Osteoblast (primary cell): ENCODE data around the gene SYT17. TPM values are rescaled to one million over a fixed set of nuclear protein-coding genes. Genes with fewer than 3 reads are reported as not detected.

Source experiments
- DNase-seq: peaks from one replicate; pipeline ENCODE4 v3.0.0; 2011; ENCODE audit warnings: low spot score, mixed read lengths; ENCODE audit not compliant: insufficient read length; ENCODE audit errors: missing footprints
- H2AFZ ChIP-seq: 2 replicates; pipeline ENCODE4 v1.6.0; 2011; ENCODE audit warnings: mild to moderate bottlenecking, low read length
- H3K27ac ChIP-seq: 2 replicates; pipeline ENCODE4 v1.5.1; 2011; ENCODE audit warnings: mild to moderate bottlenecking, low read depth, low read length, moderate library complexity
- H3K27me3 ChIP-seq: 2 replicates; pipeline ENCODE4 v1.6.0; 2012; ENCODE audit warnings: mild to moderate bottlenecking, control low read depth, inconsistent platforms, low read length, moderate library complexity; ENCODE audit not compliant: insufficient read depth
- H3K36me3 ChIP-seq: 2 replicates; pipeline ENCODE4 v1.5.1; 2011; ENCODE audit warnings: mild to moderate bottlenecking, low read length, control low read depth, moderate library complexity; ENCODE audit not compliant: insufficient read depth
- H3K4me1 ChIP-seq: 2 replicates; pipeline ENCODE4 v1.5.1; 2011; ENCODE audit warnings: mild to moderate bottlenecking, low read length, control low read depth, moderate library complexity; ENCODE audit not compliant: insufficient read depth
- H3K4me2 ChIP-seq: 2 replicates; pipeline ENCODE4 v1.6.0; 2011; ENCODE audit warnings: mild to moderate bottlenecking, low read length; ENCODE audit not compliant: insufficient read depth
- H3K4me3 ChIP-seq: fragments of 200-600 bp; sonication (generic); 3 replicates; pipeline ENCODE4 v1.5.1; 2012; ENCODE audit warnings: mild to moderate bottlenecking, low read length, inconsistent platforms; ENCODE audit not compliant: insufficient read depth
- H3K79me2 ChIP-seq: 2 replicates; pipeline ENCODE4 v1.6.0; 2012; ENCODE audit warnings: mild to moderate bottlenecking, low read length, control low read depth, inconsistent platforms; ENCODE audit not compliant: insufficient read depth
- H3K9me3 ChIP-seq: 2 replicates; pipeline ENCODE4 v1.5.1; 2011; ENCODE audit warnings: low read depth, low read length, control low read depth
- H4K20me1 ChIP-seq: 2 replicates; pipeline ENCODE4 v1.6.0; 2012; ENCODE audit warnings: mild to moderate bottlenecking, low read length, control low read depth; ENCODE audit not compliant: insufficient read depth
- total RNA-seq: library from RNA; depleted of rRNA; stranded (reverse); fragments of >200 nt; gene quantifications from 2 replicates; pipeline ENCODE4 v1.2.3, GENCODE V29; 2012
- TF ChIP-seq, protein P1 (sequence below): IDR thresholded peaks from 2 replicates; pipeline ENCODE4 v1.5.1; 2011; ENCODE audit warnings: mild to moderate bottlenecking, low read depth, low read length, moderate library complexity; ENCODE audit errors: extremely low read depth

The SYT17 gene
- total RNA-seq, 1 donor = under 0.01 TPM

- H3K79me2 ChIP-seq = no peaks in the 10 kb centered on the region
- DNase-seq = no peak
Measured at GRCh38 chr16:19163215-19163614, 4.8 kb upstream of the SYT17 start.

GRCh38 chr16:19164285-19164684, 3.8 kb upstream of the SYT17 start:
- peaks cover 9% of the 10 kb centered on the region for H3K27me3 ChIP-seq
- no peak overlapping the region for H3K4me2 ChIP-seq
- TF ChIP-seq, protein P1, sequence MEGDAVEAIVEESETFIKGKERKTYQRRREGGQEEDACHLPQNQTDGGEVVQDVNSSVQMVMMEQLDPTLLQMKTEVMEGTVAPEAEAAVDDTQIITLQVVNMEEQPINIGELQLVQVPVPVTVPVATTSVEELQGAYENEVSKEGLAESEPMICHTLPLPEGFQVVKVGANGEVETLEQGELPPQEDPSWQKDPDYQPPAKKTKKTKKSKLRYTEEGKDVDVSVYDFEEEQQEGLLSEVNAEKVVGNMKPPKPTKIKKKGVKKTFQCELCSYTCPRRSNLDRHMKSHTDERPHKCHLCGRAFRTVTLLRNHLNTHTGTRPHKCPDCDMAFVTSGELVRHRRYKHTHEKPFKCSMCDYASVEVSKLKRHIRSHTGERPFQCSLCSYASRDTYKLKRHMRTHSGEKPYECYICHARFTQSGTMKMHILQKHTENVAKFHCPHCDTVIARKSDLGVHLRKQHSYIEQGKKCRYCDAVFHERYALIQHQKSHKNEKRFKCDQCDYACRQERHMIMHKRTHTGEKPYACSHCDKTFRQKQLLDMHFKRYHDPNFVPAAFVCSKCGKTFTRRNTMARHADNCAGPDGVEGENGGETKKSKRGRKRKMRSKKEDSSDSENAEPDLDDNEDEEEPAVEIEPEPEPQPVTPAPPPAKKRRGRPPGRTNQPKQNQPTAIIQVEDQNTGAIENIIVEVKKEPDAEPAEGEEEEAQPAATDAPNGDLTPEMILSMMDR = no peak
- no peaks in the 10 kb centered on the region for H3K9me3 ChIP-seq
- H3K27ac ChIP-seq = no peak overlapping the region
- H3K36me3 ChIP-seq = no peaks in the 10 kb centered on the region
- no peak overlapping the region for H3K4me3 ChIP-seq
- H3K4me1 ChIP-seq = no peaks in the 10 kb centered on the region
- no peak overlapping the region for H2AFZ ChIP-seq
- DNase-seq = no peak
- no peaks in the 10 kb centered on the region for H4K20me1 ChIP-seq
- no peaks in the 10 kb centered on the region for H3K79me2 ChIP-seq

More at GRCh38 chr16:19163215-19163614, 4.8 kb upstream of the SYT17 start:
- no peak overlapping the region for H2AFZ ChIP-seq
- H3K4me2 ChIP-seq = no peak overlapping the region
- no peaks in the 10 kb centered on the region for H4K20me1 ChIP-seq
- H3K9me3 ChIP-seq = no peaks in the 10 kb centered on the region
- H3K4me3 ChIP-seq = no peak overlapping the region
- TF ChIP-seq, protein P1 = no peak
- peaks cover under 1% of the 10 kb centered on the region for H3K27me3 ChIP-seq
- no peaks in the 10 kb centered on the region for H3K36me3 ChIP-seq
- no peak overlapping the region for H3K27ac ChIP-seq
- H3K4me1 ChIP-seq = no peaks in the 10 kb centered on the region

DNA sequence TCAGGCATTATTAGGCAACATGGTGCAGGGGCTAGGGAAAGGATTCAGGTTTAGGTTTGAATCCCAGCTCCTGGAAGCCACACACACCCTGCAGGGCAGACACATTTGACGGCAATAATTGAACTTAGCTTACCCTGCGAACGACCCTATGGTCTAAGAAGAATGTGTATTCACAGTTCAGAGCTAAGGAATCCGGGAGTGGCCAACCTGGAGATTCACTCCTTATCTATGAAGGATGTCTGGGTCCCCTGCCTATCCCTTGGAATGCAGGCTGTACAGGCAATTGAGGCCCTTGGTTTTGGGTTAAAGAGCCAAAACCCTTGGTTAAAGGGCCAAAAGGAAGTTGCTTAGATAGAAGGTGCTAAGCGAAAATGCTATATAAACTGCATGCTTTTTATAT, 2.9 kb upstream of the SYT17 start:
- H3K36me3 ChIP-seq = no peaks in the 10 kb centered on the region
- no peak overlapping the region for H2AFZ ChIP-seq
- no peak overlapping the region for H3K27ac ChIP-seq
- no peak for DNase-seq
- TF ChIP-seq, protein P1 = no peak
- no peaks in the 10 kb centered on the region for H3K79me2 ChIP-seq
- H3K4me2 ChIP-seq = no peak overlapping the region
- H3K4me3 ChIP-seq = no peak overlapping the region
- H4K20me1 ChIP-seq = no peaks in the 10 kb centered on the region
- H3K4me1 ChIP-seq = no peaks in the 10 kb centered on the region
- no peaks in the 10 kb centered on the region for H3K9me3 ChIP-seq
- H3K27me3 ChIP-seq = peaks cover 17% of the 10 kb centered on the region

DNA sequence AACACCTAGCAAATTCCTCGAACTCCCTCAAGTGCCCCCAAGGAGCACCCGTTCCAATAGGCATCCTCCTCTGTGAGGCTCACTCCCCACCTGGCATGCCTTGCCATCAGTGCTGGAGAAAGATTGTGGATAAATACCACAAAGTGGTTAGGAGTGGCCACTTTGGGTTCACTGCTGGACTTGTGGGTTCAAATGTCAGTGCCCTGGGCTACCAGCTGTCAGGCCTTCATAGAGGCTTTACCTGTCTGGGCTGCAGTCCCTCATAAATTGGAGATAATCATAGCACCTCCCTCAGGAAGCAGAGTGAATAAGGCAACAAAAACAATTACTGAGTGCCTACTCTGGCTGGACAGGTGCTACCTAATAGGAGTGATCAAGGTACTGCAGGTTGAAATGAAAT, 1.5 kb upstream of the SYT17 start:
- no peaks in the 10 kb centered on the region for H3K36me3 ChIP-seq
- no peaks in the 10 kb centered on the region for H3K79me2 ChIP-seq
- DNase-seq = no peak
- H3K9me3 ChIP-seq = no peaks in the 10 kb centered on the region
- no peaks in the 10 kb centered on the region for H3K4me1 ChIP-seq
- no peak overlapping the region for H2AFZ ChIP-seq
- peaks cover 26% of the 10 kb centered on the region for H3K27me3 ChIP-seq
- no peak overlapping the region for H3K4me2 ChIP-seq
- TF ChIP-seq, protein P1 = no peak
- no peaks in the 10 kb centered on the region for H4K20me1 ChIP-seq
- no peak overlapping the region for H3K27ac ChIP-seq
- no peak overlapping the region for H3K4me3 ChIP-seq
